ENCODE results near the gene UBR4.

The UBR4 gene

DNA sequence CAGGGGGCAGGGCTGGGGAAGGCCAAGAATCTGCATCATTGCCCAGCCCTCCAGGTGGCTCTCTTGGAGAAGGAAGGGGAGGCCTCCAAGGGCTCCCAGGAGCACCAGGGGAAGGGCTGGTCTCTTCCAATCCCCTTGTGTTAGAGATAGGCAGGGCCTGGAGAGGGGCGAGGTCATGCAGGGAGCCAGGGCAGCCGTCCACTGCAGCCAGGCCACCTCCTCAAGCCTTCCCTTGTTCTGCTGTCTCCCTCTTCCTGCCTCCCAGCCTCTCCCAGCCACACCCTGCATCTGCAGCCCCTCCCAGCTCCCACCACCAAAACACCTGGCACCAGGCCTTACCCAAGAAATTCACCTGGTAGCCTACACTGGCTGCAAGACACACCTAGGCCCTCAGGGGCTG is 148.3 kb downstream of the UBR4 start (continued):
- TF ChIP-seq, protein P1, sequence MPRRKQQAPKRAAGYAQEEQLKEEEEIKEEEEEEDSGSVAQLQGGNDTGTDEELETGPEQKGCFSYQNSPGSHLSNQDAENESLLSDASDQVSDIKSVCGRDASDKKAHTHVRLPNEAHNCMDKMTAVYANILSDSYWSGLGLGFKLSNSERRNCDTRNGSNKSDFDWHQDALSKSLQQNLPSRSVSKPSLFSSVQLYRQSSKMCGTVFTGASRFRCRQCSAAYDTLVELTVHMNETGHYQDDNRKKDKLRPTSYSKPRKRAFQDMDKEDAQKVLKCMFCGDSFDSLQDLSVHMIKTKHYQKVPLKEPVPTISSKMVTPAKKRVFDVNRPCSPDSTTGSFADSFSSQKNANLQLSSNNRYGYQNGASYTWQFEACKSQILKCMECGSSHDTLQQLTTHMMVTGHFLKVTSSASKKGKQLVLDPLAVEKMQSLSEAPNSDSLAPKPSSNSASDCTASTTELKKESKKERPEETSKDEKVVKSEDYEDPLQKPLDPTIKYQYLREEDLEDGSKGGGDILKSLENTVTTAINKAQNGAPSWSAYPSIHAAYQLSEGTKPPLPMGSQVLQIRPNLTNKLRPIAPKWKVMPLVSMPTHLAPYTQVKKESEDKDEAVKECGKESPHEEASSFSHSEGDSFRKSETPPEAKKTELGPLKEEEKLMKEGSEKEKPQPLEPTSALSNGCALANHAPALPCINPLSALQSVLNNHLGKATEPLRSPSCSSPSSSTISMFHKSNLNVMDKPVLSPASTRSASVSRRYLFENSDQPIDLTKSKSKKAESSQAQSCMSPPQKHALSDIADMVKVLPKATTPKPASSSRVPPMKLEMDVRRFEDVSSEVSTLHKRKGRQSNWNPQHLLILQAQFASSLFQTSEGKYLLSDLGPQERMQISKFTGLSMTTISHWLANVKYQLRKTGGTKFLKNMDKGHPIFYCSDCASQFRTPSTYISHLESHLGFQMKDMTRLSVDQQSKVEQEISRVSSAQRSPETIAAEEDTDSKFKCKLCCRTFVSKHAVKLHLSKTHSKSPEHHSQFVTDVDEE (CRISPR knock-in tag; IDR thresholded peaks at IDR 0.05) = no peak
- no peak for TF ChIP-seq ZFP3 (CRISPR knock-in tag; IDR thresholded peaks at IDR 0.05)
- TF ChIP-seq CSDC2 (CRISPR knock-in tag; IDR thresholded peaks at IDR 0.05) = no peak

DNA sequence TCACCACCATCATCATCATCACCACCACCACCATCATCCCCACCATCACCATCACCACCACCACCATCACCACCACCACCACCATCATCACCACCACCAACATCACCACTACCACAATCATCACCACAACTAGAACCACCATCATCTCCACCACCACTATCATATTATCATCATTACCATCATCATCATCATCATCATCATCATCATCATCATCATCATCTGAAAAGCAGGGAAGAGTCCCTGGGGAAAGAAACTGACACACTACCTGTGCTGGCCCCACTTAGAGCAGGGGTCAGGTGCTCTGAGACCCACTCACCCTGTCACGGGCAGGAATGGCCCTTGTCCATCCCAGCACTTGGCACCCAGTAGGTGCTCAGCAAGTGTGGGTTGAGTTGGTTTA is 148.7 kb downstream of the UBR4 start:
- TF ChIP-seq, protein P2, sequence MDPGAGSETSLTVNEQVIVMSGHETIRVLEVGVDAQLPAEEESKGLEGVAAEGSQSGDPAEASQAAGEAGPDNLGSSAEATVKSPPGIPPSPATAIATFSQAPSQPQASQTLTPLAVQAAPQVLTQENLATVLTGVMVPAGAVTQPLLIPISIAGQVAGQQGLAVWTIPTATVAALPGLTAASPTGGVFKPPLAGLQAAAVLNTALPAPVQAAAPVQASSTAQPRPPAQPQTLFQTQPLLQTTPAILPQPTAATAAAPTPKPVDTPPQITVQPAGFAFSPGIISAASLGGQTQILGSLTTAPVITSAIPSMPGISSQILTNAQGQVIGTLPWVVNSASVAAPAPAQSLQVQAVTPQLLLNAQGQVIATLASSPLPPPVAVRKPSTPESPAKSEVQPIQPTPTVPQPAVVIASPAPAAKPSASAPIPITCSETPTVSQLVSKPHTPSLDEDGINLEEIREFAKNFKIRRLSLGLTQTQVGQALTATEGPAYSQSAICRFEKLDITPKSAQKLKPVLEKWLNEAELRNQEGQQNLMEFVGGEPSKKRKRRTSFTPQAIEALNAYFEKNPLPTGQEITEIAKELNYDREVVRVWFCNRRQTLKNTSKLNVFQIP (CRISPR knock-in tag; IDR thresholded peaks at IDR 0.05; ENCODE audit: borderline replicate concordance, low read depth) = no peak
- no peak for TF ChIP-seq RARB (CRISPR knock-in tag; IDR thresholded peaks at IDR 0.05)
- no peak for ATAC-seq

DNA sequence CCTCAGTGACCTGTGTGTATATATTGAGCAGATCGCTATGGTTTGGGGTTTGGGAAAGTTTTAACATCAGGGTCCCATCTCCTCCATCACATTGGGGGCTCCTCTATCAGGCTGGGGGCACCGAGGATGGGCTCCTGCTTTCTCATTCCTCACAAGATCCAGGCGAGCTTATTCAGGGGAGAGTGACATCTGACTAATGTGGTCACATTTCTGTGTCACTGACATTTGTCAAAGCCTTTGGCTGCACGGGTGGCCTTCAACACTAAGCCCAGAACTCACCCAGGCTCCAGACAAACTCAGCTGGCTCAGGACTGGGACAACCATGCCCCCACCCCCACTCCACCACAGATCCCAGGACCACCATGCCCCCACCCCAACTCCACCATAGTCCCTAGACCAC is 150.3 kb downstream of the UBR4 start:
- TF ChIP-seq, protein P2 (CRISPR knock-in tag; IDR thresholded peaks at IDR 0.05; ENCODE audit: borderline replicate concordance, low read depth) = no peak
- TF ChIP-seq ZNF70 (CRISPR knock-in tag; IDR thresholded peaks at IDR 0.05) = no peak
- TF ChIP-seq ZC3H10 (CRISPR knock-in tag; IDR thresholded peaks at IDR 0.05) = no peak
- no peak for TF ChIP-seq SNAI2 (CRISPR knock-in tag; IDR thresholded peaks at IDR 0.05)
- no peak for TF ChIP-seq BACH2 (CRISPR knock-in tag; IDR thresholded peaks at IDR 0.05; ENCODE audit: borderline replicate concordance)
- no peak for TF ChIP-seq GLIS3 (CRISPR knock-in tag; IDR thresholded peaks at IDR 0.05)
- no peak for TF ChIP-seq ZFP3 (CRISPR knock-in tag; IDR thresholded peaks at IDR 0.05)
- TF ChIP-seq, protein P3, sequence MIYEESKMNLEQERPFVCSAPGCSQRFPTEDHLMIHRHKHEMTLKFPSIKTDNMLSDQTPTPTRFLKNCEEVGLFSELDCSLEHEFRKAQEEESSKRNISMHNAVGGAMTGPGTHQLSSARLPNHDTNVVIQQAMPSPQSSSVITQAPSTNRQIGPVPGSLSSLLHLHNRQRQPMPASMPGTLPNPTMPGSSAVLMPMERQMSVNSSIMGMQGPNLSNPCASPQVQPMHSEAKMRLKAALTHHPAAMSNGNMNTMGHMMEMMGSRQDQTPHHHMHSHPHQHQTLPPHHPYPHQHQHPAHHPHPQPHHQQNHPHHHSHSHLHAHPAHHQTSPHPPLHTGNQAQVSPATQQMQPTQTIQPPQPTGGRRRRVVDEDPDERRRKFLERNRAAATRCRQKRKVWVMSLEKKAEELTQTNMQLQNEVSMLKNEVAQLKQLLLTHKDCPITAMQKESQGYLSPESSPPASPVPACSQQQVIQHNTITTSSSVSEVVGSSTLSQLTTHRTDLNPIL (CRISPR knock-in tag; IDR thresholded peaks at IDR 0.05; ENCODE audit: low read depth) = no peak
- no peak for TF ChIP-seq RARB (CRISPR knock-in tag; IDR thresholded peaks at IDR 0.05)
- no peak for TF ChIP-seq ZNF8 (CRISPR knock-in tag; IDR thresholded peaks at IDR 0.05)
- TF ChIP-seq, protein P4, sequence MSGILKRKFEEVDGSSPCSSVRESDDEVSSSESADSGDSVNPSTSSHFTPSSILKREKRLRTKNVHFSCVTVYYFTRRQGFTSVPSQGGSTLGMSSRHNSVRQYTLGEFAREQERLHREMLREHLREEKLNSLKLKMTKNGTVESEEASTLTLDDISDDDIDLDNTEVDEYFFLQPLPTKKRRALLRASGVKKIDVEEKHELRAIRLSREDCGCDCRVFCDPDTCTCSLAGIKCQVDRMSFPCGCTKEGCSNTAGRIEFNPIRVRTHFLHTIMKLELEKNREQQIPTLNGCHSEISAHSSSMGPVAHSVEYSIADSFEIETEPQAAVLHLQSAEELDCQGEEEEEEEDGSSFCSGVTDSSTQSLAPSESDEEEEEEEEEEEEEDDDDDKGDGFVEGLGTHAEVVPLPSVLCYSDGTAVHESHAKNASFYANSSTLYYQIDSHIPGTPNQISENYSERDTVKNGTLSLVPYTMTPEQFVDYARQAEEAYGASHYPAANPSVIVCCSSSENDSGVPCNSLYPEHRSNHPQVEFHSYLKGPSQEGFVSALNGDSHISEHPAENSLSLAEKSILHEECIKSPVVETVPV (CRISPR knock-in tag; IDR thresholded peaks at IDR 0.05) = no peak
- no peak for TF ChIP-seq ISL1 (CRISPR knock-in tag; IDR thresholded peaks at IDR 0.05)
- no peak for TF ChIP-seq ESRRG (CRISPR knock-in tag; IDR thresholded peaks at IDR 0.05)
- no peak for TF ChIP-seq ZNF565 (CRISPR knock-in tag; conservative IDR thresholded peaks at IDR 0.05; ENCODE audit: low read depth)
- no peak for TF ChIP-seq ARNTL (CRISPR knock-in tag; IDR thresholded peaks at IDR 0.05; ENCODE audit: borderline replicate concordance, low read depth)
- TF ChIP-seq OSR1 (CRISPR knock-in tag; IDR thresholded peaks at IDR 0.05) = no peak
- TF ChIP-seq TOX (CRISPR knock-in tag; IDR thresholded peaks at IDR 0.05; ENCODE audit: borderline replicate concordance) = no peak
- TF ChIP-seq ZFP30 (CRISPR knock-in tag; IDR thresholded peaks at IDR 0.05) = no peak
- TF ChIP-seq, protein P5, sequence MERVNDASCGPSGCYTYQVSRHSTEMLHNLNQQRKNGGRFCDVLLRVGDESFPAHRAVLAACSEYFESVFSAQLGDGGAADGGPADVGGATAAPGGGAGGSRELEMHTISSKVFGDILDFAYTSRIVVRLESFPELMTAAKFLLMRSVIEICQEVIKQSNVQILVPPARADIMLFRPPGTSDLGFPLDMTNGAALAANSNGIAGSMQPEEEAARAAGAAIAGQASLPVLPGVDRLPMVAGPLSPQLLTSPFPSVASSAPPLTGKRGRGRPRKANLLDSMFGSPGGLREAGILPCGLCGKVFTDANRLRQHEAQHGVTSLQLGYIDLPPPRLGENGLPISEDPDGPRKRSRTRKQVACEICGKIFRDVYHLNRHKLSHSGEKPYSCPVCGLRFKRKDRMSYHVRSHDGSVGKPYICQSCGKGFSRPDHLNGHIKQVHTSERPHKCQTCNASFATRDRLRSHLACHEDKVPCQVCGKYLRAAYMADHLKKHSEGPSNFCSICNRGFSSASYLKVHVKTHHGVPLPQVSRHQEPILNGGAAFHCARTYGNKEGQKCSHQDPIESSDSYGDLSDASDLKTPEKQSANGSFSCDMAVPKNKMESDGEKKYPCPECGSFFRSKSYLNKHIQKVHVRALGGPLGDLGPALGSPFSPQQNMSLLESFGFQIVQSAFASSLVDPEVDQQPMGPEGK (CRISPR knock-in tag; IDR thresholded peaks at IDR 0.05; ENCODE audit: borderline replicate concordance) = no peak
- TF ChIP-seq TCF4 (CRISPR knock-in tag; IDR thresholded peaks at IDR 0.05; ENCODE audit: borderline replicate concordance) = no peak
- ATAC-seq = no peak
